Stimulated activated CD8-positive, alpha-beta memory T cell treated with anti-CD3 and anti-CD28 coated beads, Interleukin-15, amount 100 ng/mL, for 24 hours (primary cell): ENCODE measurements around the gene MAB21L2.
"Not testable (repeated sequence)": the region's sequence is repeated elsewhere in the genome, so short reads cannot be mapped to it uniquely, and the experiment has no call there.

Experiments
- DNase-seq: peaks from one replicate; pipeline ENCODE4 v3.0.0-alpha.2; 2020; ENCODE audit warnings: low read depth

MAB21L2 gene

GRCh38 chr4:150582146-150582872 lies at the start of gene MAB21L2:
Gene MAB21L2 (plus strand): TSS chr4:150582151. CDS start chr4:150583030, 879 bp downstream.
- no peak for DNase-seq

- no peak for DNase-seq
These were observed 48.3 kb upstream of the MAB21L2 start for GRCh38 chr4:150533673-150534072.

- DNase-seq, result no peak
These were observed 47.1 kb upstream of the MAB21L2 start for GRCh38 chr4:150534818-150535217.

- not testable (repeated sequence) for DNase-seq
These were observed 44.0 kb upstream of the MAB21L2 start for GRCh38 chr4:150537911-150538310.

- no peak for DNase-seq
These were observed 41.4 kb upstream of the MAB21L2 start for GRCh38 chr4:150540536-150540935.

GRCh38 chr4:150540959-150541360 lies 41.0 kb upstream of the MAB21L2 start:
- no peak for DNase-seq

- no peak for DNase-seq
These were observed 40.3 kb upstream of the MAB21L2 start for GRCh38 chr4:150541681-150542080.

GRCh38 chr4:150543042-150543441 lies 38.9 kb upstream of the MAB21L2 start:
- no peak for DNase-seq

GRCh38 chr4:150546286-150546685 lies 35.7 kb upstream of the MAB21L2 start:
- no peak for DNase-seq

- DNase-seq, result no peak
These were observed 34.7 kb upstream of the MAB21L2 start for GRCh38 chr4:150547154-150547838.

- not testable (repeated sequence) for DNase-seq
These were observed 24.1 kb upstream of the MAB21L2 start for GRCh38 chr4:150557811-150558210.

GRCh38 chr4:150561143-150561737 lies 20.7 kb upstream of the MAB21L2 start:
- DNase-seq, result no peak

- no peak for DNase-seq
These were observed 19.7 kb upstream of the MAB21L2 start for GRCh38 chr4:150562250-150562649.

- DNase-seq, result no peak
These were observed 19.2 kb upstream of the MAB21L2 start for GRCh38 chr4:150562751-150563150.

GRCh38 chr4:150564967-150565366 lies 17.0 kb upstream of the MAB21L2 start:
- DNase-seq, result not testable (repeated sequence)

GRCh38 chr4:150567070-150567469 lies 14.9 kb upstream of the MAB21L2 start:
- DNase-seq, result no peak

- DNase-seq, result no peak
These were observed 12.5 kb upstream of the MAB21L2 start for GRCh38 chr4:150569384-150569987.

- no peak for DNase-seq
These were observed 11.9 kb upstream of the MAB21L2 start for GRCh38 chr4:150569998-150570535.

GRCh38 chr4:150570862-150571261 lies 11.1 kb upstream of the MAB21L2 start:
- DNase-seq, result no peak

GRCh38 chr4:150572704-150573504 lies 9.0 kb upstream of the MAB21L2 start:
- DNase-seq, result no peak

- DNase-seq, result no peak
These were observed 8.4 kb upstream of the MAB21L2 start for GRCh38 chr4:150573534-150573933.

- DNase-seq, result no peak
These were observed 7.3 kb upstream of the MAB21L2 start for GRCh38 chr4:150574678-150575077.
